Measurements from ENCODE around the gene NAALADL2.

Gene NAALADL2

DNA sequence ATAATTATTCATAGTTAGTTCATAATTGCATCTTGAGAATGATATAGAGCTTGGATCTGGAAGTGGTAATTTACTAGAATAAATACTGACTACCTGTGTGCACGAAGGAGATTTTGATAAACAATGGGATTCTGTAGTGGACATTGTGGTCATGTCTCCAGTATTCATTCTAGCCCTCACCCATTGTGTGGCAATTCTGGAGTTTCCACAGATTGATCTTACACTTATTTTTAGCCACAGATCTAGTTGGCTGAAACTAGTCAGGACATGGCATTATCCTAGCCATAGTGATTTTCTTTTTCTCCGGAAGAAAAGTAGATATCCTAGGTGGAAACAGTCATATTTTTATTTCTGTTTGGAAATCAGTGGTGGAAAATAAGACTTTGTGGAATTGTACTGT is 833.1 kb downstream of the NAALADL2 start:
- H3K27ac Mint-ChIP-seq: no peak overlapping the region
- H3K36me3 Mint-ChIP-seq (ENCODE audit: low read depth): no peaks in the 10 kb centered on the region
- DNase-seq (ENCODE audit: low spot score): no peak
- no peaks in the 10 kb centered on the region for H3K27me3 Mint-ChIP-seq (ENCODE audit: low read depth)
- no peak overlapping the region for H3K4me3 Mint-ChIP-seq
- H3K4me1 Mint-ChIP-seq (ENCODE audit: low read depth): no peaks in the 10 kb centered on the region
- H3K9me3 Mint-ChIP-seq: peaks cover 3% of the 10 kb centered on the region

DNA sequence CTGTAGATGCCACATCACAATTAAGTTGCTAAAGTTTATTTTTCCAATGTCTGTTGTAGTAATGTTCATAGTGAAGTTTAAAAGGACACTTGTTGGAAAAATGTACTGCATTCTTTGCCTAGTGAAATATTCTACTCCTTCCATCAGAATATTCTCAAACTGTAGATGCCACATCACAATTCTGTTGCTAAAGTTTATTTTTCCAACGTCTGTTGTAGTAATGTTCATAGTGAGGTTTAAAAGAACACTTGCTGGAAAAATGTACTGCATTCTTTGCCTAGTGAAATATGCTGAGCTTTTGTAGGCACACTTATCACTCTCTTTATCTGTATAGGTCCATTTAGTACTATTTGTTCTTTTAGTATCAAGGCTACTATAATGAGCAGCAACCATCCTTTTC is 836.1 kb downstream of the NAALADL2 start:
- Mint-ChIP-seq H3K4me3 (no peak overlapping the region), H3K36me3 (ENCODE audit: low read depth) (no peaks in the 10 kb centered on the region), H3K27ac (no peak overlapping the region), H3K27me3 (ENCODE audit: low read depth) (no peaks in the 10 kb centered on the region), H3K9me3 (peaks cover 3% of the 10 kb centered on the region), H3K4me1 (ENCODE audit: low read depth) (no peaks in the 10 kb centered on the region)
- no peak for DNase-seq (ENCODE audit: low spot score)

DNA sequence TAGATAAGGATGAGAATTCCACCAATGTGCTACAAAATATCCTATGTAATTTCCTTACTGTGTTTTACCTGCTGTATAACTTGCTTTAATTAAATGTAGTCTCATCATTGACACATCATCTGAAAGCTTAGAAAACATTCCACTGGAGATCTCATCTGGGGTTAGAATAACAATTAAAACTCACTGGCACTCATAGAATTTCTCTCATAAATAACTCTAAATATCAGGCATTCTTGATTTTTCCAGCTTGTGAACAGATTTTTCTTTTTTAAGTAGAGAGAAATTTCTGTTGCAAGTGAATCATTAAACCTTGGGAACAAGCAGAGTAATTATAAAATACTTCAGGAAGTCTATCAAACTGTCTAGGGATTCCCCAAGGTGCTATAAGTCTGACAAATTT is 843.8 kb downstream of the NAALADL2 start:
- no peak for DNase-seq (ENCODE audit: low spot score)
- no peak overlapping the region for H3K4me3 Mint-ChIP-seq
- H3K27ac Mint-ChIP-seq: no peak overlapping the region
- H3K9me3 Mint-ChIP-seq: peaks cover 19% of the 10 kb centered on the region
- no peaks in the 10 kb centered on the region for H3K27me3 Mint-ChIP-seq (ENCODE audit: low read depth)
- H3K4me1 Mint-ChIP-seq (ENCODE audit: low read depth): no peaks in the 10 kb centered on the region
- no peaks in the 10 kb centered on the region for H3K36me3 Mint-ChIP-seq (ENCODE audit: low read depth)

DNA sequence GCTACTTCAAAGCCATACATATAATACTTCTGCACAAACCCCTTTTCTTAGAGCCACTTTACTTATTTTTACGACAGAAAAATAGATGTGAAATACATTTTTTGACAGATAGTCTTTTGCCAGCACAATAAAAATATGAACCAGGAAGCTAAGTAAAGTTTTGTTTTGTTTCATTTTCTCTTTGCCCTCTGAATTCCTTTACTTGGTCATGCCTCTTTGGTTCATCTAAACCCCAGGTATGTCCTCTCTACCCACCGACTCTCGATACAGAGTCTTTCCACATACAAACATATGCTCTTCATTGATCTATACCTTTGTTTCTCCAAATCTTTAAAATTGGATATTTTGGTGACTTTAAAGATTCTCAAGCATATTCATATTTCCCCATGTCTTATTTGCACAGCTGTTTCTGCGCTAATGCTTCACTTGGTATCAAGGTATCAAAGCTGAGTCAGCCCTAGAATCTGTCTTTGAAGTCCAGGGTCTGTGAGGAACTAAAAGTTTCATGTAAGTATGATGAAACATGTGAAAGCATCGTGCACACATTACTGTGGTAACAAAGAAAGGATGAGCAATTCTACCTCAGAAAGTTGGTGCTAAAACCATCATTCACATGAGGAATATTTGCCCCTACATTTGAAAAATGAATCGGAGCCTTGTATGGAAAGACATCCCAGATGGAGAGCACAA is 845.4 kb downstream of the NAALADL2 start:
- no peaks in the 10 kb centered on the region for H3K36me3 Mint-ChIP-seq (ENCODE audit: low read depth)
- H3K9me3 Mint-ChIP-seq: peaks cover 19% of the 10 kb centered on the region
- H3K4me1 Mint-ChIP-seq (ENCODE audit: low read depth): no peaks in the 10 kb centered on the region
- no peak overlapping the region for H3K4me3 Mint-ChIP-seq
- H3K27me3 Mint-ChIP-seq (ENCODE audit: low read depth): no peaks in the 10 kb centered on the region
- no peak for DNase-seq (ENCODE audit: low spot score)
- no peak overlapping the region for H3K27ac Mint-ChIP-seq

DNA sequence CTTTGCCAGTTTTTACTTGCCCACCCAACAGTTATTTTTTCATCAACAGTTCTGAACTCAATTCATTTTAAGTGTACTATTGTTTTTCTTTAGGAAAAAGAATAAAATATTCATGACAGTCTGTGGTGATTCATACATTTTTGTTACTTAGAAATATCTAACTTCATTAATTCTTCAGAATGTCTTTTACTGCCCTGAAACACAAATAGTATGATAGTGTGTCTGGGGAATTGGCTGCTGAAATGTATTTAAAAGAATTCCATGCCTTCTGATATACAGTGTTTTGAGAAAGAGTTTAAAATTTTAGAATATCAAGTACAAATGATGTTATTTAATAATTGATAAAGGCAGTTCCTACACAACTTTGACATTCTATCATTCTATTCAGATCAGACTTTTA is 854.1 kb downstream of the NAALADL2 start:
- Mint-ChIP-seq H3K4me3 (no peak overlapping the region), H3K4me1 (ENCODE audit: low read depth) (no peaks in the 10 kb centered on the region), H3K27ac (no peak overlapping the region), H3K9me3 (peaks cover 6% of the 10 kb centered on the region), H3K27me3 (ENCODE audit: low read depth) (no peaks in the 10 kb centered on the region), H3K36me3 (ENCODE audit: low read depth) (no peaks in the 10 kb centered on the region)
- DNase-seq (ENCODE audit: low spot score): no peak

DNA sequence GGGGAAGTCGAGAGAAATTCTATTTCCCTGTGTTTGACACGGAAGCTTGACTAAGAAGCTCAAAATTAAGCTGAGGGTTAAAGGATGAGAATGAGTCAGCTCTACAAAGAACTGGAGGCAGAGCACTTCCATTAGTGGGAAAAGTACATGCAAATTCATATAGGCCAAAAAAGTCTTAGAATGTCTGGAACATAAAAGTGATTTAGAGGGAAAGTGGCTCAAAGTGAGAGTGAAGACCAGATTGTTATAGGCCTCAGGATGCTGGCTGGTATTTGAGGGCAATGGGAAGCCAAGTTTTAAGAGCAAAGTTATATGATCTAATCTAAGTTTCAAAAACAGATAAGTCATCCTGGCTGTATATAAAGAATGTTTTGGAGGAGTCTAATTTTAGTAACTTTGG is 857.3 kb downstream of the NAALADL2 start:
- H3K9me3 Mint-ChIP-seq: peaks cover 10% of the 10 kb centered on the region
- DNase-seq (ENCODE audit: low spot score): no peak
- no peaks in the 10 kb centered on the region for H3K4me1 Mint-ChIP-seq (ENCODE audit: low read depth)
- H3K27ac Mint-ChIP-seq: no peak overlapping the region
- H3K4me3 Mint-ChIP-seq: no peak overlapping the region
- H3K36me3 Mint-ChIP-seq (ENCODE audit: low read depth): no peaks in the 10 kb centered on the region
- no peaks in the 10 kb centered on the region for H3K27me3 Mint-ChIP-seq (ENCODE audit: low read depth)

DNA sequence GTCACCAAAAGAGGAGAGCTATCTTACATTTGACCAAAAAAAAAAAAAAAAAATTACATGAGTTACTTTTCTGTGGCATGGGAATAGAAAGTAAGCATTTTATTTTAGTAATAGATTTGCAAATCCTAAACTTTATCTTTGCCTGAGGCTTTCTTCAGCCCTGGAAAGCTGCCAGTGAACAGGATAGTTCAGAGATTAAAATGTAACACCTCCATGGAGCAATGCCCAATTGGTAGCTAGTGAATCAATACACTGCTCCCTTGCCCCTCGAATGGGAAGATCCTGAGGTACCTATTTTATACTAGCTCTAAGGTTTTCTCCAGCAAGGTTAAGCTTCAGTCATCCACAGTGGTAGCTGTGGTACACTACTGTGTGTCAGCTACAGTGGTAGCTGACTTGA is 867.1 kb downstream of the NAALADL2 start:
- no peak overlapping the region for H3K27ac Mint-ChIP-seq
- no peaks in the 10 kb centered on the region for H3K27me3 Mint-ChIP-seq (ENCODE audit: low read depth)
- H3K4me3 Mint-ChIP-seq: no peak overlapping the region
- H3K9me3 Mint-ChIP-seq: peaks cover 6% of the 10 kb centered on the region
- H3K36me3 Mint-ChIP-seq (ENCODE audit: low read depth): no peaks in the 10 kb centered on the region
- DNase-seq (ENCODE audit: low spot score): no peak
- no peaks in the 10 kb centered on the region for H3K4me1 Mint-ChIP-seq (ENCODE audit: low read depth)

DNA sequence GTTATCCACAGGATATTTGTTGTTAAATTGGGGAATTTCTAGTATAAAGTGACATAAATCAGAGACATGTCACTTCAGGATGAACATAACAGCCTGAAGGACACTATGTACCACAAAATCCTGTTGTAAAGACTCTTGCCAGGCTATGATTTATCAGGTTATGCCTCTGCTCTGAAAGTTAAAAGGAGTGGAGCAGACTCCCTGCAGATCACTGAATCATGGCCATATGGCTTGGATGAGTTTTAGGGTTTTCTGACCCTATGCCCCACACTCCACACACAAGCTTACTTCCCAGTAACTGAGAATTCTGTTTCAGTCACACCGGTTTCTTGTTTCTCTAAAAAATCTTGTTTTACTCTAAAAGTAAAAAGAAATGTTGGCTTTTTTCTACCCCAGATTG is 869.4 kb downstream of the NAALADL2 start:
- H3K4me1 Mint-ChIP-seq (ENCODE audit: low read depth): no peaks in the 10 kb centered on the region
- no peaks in the 10 kb centered on the region for H3K36me3 Mint-ChIP-seq (ENCODE audit: low read depth)
- H3K27me3 Mint-ChIP-seq (ENCODE audit: low read depth): no peaks in the 10 kb centered on the region
- no peak overlapping the region for H3K4me3 Mint-ChIP-seq
- peaks cover 22% of the 10 kb centered on the region for H3K9me3 Mint-ChIP-seq
- no peak for DNase-seq (ENCODE audit: low spot score)
- no peak overlapping the region for H3K27ac Mint-ChIP-seq

DNA sequence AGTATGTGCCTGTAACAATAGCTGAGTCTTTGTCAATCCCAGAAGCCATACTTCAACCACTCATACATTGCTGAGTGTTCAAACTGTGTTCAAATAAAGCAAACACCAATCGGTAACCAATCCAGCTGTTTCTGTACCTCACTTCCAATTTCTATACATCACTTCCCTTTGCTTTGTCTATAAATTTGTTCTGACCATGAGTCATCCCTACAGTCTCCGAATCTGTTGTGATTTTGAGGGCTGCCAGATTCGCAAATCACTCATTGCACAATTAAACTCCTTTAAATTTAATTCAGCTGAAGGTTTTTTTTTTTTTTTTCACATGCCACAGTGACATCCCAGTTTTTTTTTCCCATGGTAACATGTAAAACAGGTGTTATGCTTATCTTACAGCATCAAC is 870.3 kb downstream of the NAALADL2 start:
- peaks cover 25% of the 10 kb centered on the region for H3K9me3 Mint-ChIP-seq
- H3K4me3 Mint-ChIP-seq: no peak overlapping the region
- DNase-seq (ENCODE audit: low spot score): no peak
- no peaks in the 10 kb centered on the region for H3K36me3 Mint-ChIP-seq (ENCODE audit: low read depth)
- no peaks in the 10 kb centered on the region for H3K27me3 Mint-ChIP-seq (ENCODE audit: low read depth)
- H3K4me1 Mint-ChIP-seq (ENCODE audit: low read depth): no peaks in the 10 kb centered on the region
- no peak overlapping the region for H3K27ac Mint-ChIP-seq

DNA sequence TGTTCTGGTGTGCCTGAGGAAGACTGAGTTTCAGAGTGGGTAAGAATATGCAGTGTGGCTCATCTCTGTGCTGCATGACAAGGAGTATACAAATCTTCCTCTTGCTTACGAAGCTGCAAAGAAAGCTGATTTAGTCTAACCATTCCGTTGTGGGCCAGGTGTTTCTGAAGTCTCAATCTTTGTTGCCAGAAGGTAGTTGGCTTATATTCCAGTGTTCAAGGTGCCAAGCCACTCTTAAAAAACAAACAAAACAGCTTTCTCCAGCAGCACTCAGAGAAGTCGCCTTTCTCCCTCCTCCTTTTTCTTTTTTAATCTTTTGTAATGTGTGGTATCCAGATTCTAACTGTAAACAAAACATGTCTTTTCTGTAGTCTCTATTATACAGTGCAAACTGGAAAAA is 872.4 kb downstream of the NAALADL2 start:
- Mint-ChIP-seq H3K4me1 (ENCODE audit: low read depth) (no peaks in the 10 kb centered on the region), H3K27me3 (ENCODE audit: low read depth) (no peaks in the 10 kb centered on the region), H3K9me3 (peaks cover 31% of the 10 kb centered on the region), H3K4me3 (no peak overlapping the region), H3K36me3 (ENCODE audit: low read depth) (no peaks in the 10 kb centered on the region), H3K27ac (no peak overlapping the region)
- DNase-seq (ENCODE audit: low spot score): no peak

DNA sequence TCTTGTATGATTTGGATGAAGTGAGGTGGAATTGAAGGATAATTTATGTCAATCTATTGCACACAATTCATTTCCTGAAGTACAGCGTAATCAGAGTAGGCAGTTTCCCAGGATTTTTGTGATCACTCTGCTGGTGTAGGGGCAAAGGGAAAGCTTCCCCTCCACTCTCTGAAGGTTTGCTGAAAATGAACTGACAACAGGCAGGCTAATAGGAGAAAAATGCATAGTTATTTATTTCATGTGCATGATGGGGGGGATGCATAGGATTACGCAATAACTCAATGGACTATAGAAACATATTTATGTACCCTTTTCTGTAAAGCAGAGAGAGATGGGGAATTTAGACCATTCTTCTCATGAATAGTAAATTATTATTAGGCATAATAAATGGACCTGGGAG is 872.9 kb downstream of the NAALADL2 start:
- Mint-ChIP-seq H3K4me3 (no peak overlapping the region), H3K27ac (no peak overlapping the region), H3K9me3 (peaks cover 31% of the 10 kb centered on the region), H3K36me3 (ENCODE audit: low read depth) (no peaks in the 10 kb centered on the region), H3K4me1 (ENCODE audit: low read depth) (no peaks in the 10 kb centered on the region), H3K27me3 (ENCODE audit: low read depth) (no peaks in the 10 kb centered on the region)
- no peak for DNase-seq (ENCODE audit: low spot score)

DNA sequence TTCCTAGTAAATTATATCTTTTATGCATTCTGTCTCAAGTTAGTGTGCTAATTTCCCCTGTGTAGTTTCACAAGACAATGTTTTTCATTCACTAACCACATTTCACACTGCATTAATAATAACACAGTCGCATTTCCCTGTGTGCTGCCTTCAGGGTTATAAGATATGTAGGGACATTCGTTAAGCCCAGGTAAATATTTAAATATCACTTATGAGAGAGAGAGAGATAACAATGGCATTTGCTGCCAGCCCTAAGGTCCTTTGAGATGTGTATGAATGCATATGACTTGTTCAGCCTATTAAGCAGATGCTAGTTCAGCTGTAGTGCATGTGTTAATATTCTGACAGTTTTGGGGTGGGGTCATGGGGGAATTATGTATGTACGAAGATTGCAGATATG is 876.7 kb downstream of the NAALADL2 start:
- H3K9me3 Mint-ChIP-seq: peaks cover 28% of the 10 kb centered on the region
- H3K4me3 Mint-ChIP-seq: no peak overlapping the region
- no peaks in the 10 kb centered on the region for H3K4me1 Mint-ChIP-seq (ENCODE audit: low read depth)
- no peaks in the 10 kb centered on the region for H3K27me3 Mint-ChIP-seq (ENCODE audit: low read depth)
- DNase-seq (ENCODE audit: low spot score): no peak
- no peaks in the 10 kb centered on the region for H3K36me3 Mint-ChIP-seq (ENCODE audit: low read depth)
- no peak overlapping the region for H3K27ac Mint-ChIP-seq

DNA sequence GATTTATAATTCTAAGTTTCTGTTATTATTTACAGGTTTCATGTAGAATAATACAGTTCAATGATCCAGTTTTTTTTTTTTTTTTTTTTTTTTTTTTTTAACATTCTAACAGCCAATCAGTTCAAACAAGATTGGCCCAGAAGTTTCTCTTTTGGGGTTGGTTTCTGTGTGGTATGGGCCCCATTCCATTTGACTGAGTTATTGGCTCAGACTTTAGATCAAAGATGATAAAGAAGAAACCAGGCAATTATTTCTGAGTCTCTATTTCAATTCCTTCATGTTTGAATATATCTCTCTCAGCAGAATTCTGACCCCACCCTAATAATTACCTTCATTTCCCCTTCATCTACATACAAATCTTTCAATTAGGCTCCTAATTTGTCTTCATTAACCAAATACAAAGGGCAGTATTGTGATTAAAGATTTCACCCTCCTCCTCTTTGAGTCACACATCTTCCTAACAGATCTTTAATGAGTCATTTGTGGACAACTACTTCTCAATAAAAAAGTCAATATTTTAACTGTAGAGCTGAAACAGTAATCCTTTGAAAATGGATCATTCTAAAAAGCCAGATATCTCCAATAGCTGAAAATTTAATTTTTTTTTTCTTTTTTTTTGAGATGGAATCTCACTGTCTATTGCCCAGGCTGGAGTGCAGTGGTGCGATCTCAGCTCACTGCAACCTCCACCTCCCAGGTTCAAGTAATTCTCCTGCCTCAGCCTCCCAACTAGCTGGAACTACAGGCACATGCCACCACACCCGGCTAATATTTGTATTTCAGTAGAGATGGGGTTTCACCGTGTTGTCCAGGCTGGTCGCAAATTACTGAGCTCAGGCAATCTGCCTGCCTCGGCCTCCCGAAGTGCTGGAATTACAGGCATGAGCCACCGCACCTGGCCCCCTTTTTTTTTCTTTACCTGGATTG is 878.8 kb downstream of the NAALADL2 start:
- Mint-ChIP-seq H3K4me1 (ENCODE audit: low read depth) (no peaks in the 10 kb centered on the region), H3K4me3 (no peak overlapping the region), H3K9me3 (peaks cover 19% of the 10 kb centered on the region), H3K27ac (no peak overlapping the region), H3K36me3 (ENCODE audit: low read depth) (no peaks in the 10 kb centered on the region), H3K27me3 (ENCODE audit: low read depth) (no peaks in the 10 kb centered on the region)
- no peak for DNase-seq (ENCODE audit: low spot score)

DNA sequence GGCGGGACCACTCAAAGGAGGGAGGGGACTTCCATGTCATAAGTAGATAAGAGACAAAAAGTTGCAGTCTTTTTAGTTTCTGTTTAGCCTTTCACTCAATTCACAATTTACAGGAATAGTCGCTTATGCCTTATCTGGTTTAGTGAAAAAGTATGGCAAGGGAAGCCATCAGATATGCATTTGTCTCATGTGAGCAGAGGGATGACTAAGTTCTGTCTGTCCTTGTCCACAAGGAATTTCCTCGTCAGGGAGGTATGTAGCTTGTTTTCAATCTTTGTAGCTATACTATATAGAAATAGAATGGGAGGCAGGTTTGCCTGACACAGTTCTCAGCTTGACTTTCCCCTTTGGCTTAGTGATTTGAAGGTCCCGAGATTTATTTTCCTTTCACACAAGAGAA is 882.8 kb downstream of the NAALADL2 start:
- H3K36me3 Mint-ChIP-seq (ENCODE audit: low read depth): no peaks in the 10 kb centered on the region
- no peaks in the 10 kb centered on the region for H3K4me1 Mint-ChIP-seq (ENCODE audit: low read depth)
- H3K27ac Mint-ChIP-seq: no peak overlapping the region
- DNase-seq (ENCODE audit: low spot score): no peak
- H3K27me3 Mint-ChIP-seq (ENCODE audit: low read depth): no peaks in the 10 kb centered on the region
- no peak overlapping the region for H3K4me3 Mint-ChIP-seq
- H3K9me3 Mint-ChIP-seq: peaks cover 11% of the 10 kb centered on the region

Measured in T-helper 2 cell treated with Interferon-gamma antibody and Interleukin-4, amounts not matched to agents 5 μg/mL and 100 μg/mL, for 36 hours (primary cell).